GM19099 (cell line): ENCODE measurements around the gene RAX2.

Source experiments
- POLR2A ChIP-seq: IDR thresholded peaks from 3 replicates; pipeline ENCODE4 v1.6.1; 2011; ENCODE audit warnings: low read depth; ENCODE audit not compliant: insufficient read length; ENCODE audit errors: extremely low read depth

Gene RAX2

GRCh38 chr19:3733549-3734309, 38.3 kb downstream of the RAX2 start:
- TF ChIP-seq POLR2A: no peak

DNA sequence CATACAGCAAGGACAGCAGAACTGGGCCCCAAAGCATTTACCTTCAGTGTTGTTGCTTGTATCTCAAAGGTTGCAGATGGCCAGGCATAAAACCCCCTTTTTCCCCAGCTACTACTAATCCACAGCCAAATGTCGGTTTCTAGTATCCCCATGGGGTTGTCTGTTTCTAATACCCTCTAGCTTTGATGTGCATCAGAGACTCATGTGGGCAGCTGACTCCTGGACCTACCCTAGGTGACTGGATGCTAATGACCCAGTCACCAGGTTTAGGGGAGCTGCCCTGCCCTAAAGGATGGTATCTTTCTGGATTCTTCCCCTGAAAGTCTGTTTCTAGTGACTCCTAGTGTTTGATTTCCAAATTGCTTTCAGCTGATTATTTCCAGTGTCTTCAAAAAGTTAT, 39.9 kb downstream of the RAX2 start:
- no peak for TF ChIP-seq POLR2A

- TF ChIP-seq POLR2A: no peak
Measured at GRCh38 chr19:3730457-3730958, 41.5 kb downstream of the RAX2 start.

DNA sequence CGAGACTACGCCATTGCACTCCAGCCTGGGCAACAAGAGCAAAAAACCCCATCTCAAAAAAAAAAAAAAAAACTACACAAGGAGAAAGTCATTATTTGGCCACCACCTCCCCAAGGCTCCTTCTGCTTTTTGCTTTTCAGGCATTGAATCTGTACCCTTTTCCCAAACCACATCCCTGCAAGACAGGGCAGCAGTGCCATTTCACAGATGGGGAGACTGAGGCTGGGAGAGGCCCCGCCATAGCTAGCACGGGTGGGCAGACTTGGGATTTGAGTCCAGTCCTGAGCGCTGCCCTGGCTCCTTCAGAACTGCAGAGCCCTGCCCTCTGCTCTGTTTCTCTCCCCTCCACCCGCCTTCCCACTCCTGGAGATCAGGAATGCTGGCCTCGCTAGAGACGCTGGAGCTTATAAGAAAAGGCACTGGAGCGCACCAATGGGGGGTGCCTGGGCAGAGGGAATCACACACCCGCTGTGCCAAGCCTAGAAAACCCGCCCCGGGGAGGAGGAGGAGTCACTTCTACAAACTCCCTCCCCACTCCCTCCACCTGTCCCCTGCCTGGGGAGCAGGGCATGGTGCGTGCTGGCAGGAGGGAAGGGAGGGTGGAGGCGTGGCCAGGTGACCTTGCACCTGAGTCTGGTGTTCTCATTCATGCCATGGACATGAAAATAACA, 46.3 kb downstream of the RAX2 start:
- no peak for TF ChIP-seq POLR2A

- TF ChIP-seq POLR2A: no peak
Measured at GRCh38 chr19:3725121-3725520, 46.9 kb downstream of the RAX2 start.

- TF ChIP-seq POLR2A: no peak
Measured at GRCh38 chr19:3723883-3724282, 48.1 kb downstream of the RAX2 start.

DNA sequence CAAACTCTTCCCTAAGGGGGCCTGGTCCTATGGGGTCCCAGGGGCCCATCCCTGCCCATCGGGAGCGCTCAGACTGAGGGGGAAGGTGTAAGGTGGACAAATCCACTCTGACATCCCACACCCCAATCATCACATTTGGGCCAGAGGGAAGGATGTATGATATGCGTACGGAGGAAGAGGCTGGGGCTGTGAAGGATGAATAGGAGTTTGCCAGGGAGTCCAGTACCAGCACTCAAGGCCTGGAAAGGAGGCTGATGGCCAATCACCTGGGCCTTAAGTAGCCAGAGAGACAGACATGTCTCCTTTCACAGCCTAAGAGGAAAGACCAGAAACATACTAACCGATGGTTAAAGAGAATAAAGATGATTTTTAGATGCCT, 48.9 kb downstream of the RAX2 start:
- TF ChIP-seq POLR2A: no peak

GRCh38 chr19:3722443-3723109, 49.5 kb downstream of the RAX2 start:
- TF ChIP-seq POLR2A: no peak

- TF ChIP-seq POLR2A: no peak
Measured at GRCh38 chr19:3721887-3722442, 50.1 kb downstream of the RAX2 start.

- TF ChIP-seq POLR2A: no peak
Measured at GRCh38 chr19:3721131-3721886, 50.7 kb downstream of the RAX2 start.

DNA sequence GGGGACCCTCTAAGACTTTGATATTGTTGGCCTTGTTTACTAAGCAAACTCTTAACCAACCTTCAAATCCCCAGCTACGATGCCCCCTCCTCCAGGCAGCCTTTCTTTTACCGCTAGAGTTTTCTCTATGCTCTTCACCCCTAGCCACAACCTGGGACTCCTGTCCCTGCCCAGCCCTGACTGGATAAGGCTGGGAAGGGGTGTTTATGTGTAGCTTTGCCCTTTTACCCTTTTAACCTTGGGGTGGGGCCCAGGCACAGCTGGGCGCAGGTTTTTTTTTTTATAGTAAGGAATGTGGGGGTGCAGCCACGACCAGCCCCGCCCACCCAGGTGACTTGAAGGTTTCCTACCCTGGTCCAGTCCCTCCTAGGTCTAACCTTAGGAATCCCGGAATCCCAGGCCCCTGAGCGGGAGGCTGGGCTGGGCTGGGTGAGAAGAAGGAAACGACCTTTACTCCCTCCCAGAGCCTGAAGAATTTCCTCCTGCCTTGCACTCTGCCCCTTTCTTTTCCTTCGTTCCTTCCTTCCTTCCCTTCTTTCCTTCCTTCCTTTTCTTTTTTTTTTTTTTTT, 51.6 kb downstream of the RAX2 start:
- no peak for TF ChIP-seq POLR2A

GRCh38 chr19:3719868-3720267, 52.2 kb downstream of the RAX2 start:
- TF ChIP-seq POLR2A: no peak
